HG02970 (cell line): ENCODE results near the gene SLC16A7.
"Not testable (repeated sequence)": the region's sequence is repeated elsewhere in the genome, so short reads cannot be mapped to it uniquely, and the experiment has no call there.

Experiments
- ATAC-seq: cut with Tn5 transposase; IDR thresholded peaks from one replicate; pipeline ENCODE4 v1.9.1; 2021; ENCODE audit warnings: mild to moderate bottlenecking, moderate library complexity, moderate number of reproducible peaks; ENCODE audit not compliant: unreplicated experiment, low FRiP score

The SLC16A7 gene

DNA sequence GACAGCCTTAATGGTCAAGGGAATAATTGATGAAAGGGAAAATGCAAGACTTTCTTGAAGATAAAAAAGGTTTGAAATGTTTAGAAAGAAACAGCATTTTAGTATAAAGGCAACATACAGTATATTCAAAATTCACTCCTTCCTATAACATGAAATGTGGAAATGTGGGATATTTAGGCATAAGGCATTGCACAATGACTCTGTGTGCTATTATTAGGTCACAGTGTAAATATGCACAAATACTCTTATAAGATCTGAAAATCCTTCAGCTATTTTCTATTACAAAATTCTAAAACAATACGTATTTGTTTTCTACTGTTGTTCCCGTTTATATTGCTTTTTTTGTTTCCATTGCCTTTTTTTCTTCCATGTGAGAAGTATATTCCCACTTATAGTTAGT, 127.7 kb downstream of the SLC16A7 start:
- no peak for ATAC-seq

- no peak for ATAC-seq
These were observed 128.3 kb downstream of the SLC16A7 start for GRCh38 chr12:59724011-59724695.

GRCh38 chr12:59733200-59733599, 137.4 kb downstream of the SLC16A7 start:
- no peak for ATAC-seq

DNA sequence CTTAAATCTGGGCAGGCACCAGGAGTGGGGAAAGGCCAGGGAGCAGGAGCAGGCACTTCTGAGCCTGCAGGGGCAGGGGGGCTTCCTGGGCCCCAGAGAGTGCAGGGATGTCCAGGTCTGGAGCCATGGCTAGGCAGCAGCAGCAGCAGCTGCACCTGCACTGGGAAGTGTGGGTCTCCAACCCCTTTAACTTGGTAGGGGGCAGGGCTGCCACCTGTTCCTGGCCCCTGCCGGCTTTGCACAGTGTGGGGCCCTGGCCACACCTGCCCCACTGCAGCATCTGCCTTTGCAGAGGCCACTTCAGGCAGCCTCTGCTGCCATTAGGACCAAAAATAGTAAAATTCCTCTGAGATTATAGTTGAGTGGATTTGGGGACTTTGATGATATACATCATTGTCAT, 138.5 kb downstream of the SLC16A7 start:
- ATAC-seq, result no peak

DNA sequence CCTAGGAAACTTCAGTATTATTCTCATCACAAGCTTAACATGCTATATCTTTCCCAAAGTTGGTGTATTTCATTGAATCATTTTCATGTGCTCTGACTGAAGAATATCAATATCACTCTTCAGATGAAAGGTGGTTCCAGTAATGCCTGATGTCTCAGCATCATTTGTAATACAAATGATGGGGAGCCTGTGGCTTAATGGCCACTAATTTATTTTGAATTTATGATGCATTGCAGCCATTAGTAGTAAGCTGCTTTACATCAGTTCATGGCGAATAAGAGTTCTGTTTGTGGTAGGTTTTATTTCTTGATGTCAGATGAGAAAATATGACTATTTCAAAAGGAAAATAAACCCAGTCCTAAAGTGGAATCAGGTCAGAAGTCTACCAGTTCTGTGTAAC, 139.4 kb downstream of the SLC16A7 start:
- ATAC-seq, result no peak

GRCh38 chr12:59736359-59736758, 140.5 kb downstream of the SLC16A7 start:
- no peak for ATAC-seq

- no peak for ATAC-seq
These were observed 141.0 kb downstream of the SLC16A7 start for GRCh38 chr12:59736786-59737185.

GRCh38 chr12:59737725-59738463, 142.1 kb downstream of the SLC16A7 start:
- no peak for ATAC-seq

DNA sequence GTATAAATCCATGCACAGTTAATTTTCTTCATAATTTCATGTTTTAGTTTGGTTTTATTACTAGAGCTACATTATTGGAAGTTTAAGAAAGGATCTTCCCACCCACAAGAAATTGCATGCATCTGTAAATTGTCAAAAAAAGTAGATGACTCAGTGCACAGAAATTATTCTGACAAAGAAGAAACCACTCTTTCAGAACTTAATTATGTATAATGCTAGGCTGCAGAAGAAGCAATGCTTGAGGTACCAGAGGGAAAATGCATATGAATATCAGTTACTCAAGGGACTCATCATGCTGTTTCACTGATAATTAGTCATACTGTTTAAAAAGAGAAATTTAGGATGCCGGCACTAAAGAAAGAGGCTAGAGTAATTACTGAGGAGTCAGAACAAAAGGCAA, 147.0 kb downstream of the SLC16A7 start:
- ATAC-seq, result no peak

- ATAC-seq, result no peak
These were observed 148.7 kb downstream of the SLC16A7 start for GRCh38 chr12:59744564-59744963.

GRCh38 chr12:59751091-59751490, 155.3 kb downstream of the SLC16A7 start:
- not testable (repeated sequence) for ATAC-seq

DNA sequence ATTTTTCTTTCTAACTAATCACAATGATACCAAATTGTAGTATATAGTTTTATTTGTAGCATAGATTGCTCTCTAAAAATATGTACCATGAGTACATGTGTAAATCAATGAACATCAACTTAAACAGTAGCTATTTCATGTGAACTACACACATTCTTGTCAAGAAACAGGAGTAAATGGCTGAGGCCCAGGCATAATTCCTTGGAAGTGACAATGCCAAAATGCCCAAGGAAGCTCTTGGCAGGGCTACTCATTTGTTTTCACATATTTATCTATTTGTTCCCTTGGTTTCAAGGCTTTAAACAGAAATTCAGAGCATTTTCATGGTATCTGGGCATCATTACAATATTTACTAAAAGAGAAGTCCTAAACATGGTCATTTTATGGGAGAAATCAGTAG, 165.7 kb downstream of the SLC16A7 start:
- ATAC-seq, result no peak

GRCh38 chr12:59763835-59764234, 168.0 kb downstream of the SLC16A7 start:
- no peak for ATAC-seq

DNA sequence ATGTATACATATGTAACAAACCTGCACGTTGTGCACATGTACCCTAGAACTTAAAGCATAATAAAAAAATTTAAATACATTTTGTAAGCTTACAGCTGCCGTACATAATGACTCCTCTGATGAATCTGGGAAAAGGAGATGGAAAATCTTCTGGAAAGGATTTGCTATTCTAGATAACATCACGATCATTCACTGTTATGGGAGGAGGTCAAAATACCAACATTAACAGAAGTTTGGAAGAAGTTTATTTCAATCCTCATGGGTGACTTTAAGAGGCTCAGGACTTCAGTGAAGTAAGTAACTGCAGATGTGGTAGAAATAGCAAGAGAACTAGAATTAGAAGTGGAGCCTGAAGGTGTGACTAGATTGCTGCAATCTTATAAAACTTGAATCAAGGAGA, 172.2 kb downstream of the SLC16A7 start:
- ATAC-seq, result no peak

- ATAC-seq, result no peak
These were observed 184.8 kb downstream of the SLC16A7 start for GRCh38 chr12:59780605-59781135.

DNA sequence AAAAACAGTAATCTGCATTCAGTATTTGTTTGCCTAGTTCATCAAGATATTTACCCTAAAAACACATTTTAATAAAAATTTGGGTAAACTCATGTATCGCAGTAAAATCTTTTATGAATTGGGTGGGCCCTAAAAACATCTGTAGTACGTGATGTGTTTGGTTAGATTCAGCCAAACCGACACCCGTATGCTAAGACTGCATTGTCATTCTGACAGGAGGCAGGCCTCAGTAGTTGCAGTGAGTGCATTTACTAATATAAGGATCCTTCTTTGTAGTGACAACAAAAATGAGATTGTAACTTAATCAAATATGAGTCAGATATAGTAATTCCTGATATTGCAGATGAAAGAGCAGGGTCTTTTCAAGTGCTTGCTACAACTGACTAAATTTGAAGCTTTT, 191.8 kb downstream of the SLC16A7 start:
- no peak for ATAC-seq

GRCh38 chr12:59792647-59793046, 196.8 kb downstream of the SLC16A7 start:
- no peak for ATAC-seq

GRCh38 chr12:59803735-59804134, 207.9 kb downstream of the SLC16A7 start:
- ATAC-seq, result no peak

- ATAC-seq, result no peak
These were observed 212.6 kb downstream of the SLC16A7 start for GRCh38 chr12:59808317-59808910.

GRCh38 chr12:59811991-59812390, 216.2 kb downstream of the SLC16A7 start:
- no peak for ATAC-seq

- no peak for ATAC-seq
These were observed 216.9 kb downstream of the SLC16A7 start for GRCh38 chr12:59812716-59813115.
